OCI-M2 (cell line): ENCODE measurements around the gene SLC12A8.

ENCODE experiments used
- DNase-seq: peaks from one replicate; lab custom pipeline; 2025; ENCODE audit not compliant: unreplicated experiment; lab: John Stamatoyannopoulos, UW

SLC12A8 gene

DNA sequence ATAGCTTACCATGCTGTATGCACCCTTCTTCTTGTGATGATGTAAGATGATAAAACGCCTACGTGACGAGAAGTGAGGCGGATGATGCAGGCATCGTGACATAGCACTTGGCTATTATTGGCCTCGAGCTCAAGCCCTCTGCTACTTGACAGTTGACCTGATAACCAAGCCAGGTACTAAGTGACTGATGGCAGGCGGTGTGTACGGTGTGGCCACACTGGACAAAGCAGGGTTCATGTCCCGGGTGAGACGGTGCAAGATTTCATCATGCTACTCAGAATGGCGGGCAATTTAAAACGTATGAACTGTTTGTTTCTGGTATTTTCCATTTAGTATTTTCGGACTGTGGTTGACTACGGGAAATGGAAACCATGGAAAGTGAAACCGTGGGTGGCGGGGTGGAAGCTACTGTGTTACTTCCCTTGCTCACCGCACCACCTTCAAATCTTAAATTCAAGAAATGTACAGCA, 57.7 kb downstream of the SLC12A8 start:
- no peak for DNase-seq

DNA sequence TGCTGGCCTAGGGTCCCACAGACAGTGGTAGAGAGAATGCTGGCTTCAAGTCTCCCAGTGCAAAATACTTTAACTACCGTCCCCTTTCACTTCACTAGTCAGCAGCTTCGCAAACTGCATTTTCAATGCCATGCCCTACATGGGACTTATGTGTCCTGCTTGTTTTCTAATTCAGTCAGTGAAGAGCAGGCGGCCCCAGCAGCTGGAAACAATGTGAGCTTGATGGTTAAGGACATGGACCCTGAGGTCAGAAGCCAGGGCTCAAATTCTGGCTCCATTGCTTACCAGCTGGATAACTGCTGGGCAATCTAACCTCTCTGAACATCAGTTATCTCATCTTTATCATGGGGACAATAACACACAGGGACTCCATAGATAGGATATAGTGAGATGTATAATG, 58.4 kb downstream of the SLC12A8 start:
- no peak for DNase-seq

DNA sequence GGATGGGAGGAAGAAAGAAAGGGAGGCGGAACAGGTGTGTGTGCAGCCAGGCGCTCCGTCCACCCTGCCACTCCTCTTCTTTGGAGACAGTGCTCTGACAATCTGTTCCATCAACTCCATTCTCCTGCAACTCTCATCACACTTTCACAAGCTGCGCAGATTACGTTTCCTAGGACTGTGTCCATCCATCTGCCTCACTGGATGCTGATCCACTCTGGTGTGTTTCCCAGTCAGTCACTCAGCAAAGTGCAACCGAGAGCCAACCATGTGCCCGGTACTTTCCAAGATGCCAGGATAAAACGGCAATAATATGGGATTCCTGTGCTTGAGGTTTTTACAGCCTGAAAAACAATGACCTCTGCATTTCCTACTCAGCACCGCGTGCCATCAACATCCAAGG, 59.6 kb downstream of the SLC12A8 start:
- DNase-seq = no peak

DNA sequence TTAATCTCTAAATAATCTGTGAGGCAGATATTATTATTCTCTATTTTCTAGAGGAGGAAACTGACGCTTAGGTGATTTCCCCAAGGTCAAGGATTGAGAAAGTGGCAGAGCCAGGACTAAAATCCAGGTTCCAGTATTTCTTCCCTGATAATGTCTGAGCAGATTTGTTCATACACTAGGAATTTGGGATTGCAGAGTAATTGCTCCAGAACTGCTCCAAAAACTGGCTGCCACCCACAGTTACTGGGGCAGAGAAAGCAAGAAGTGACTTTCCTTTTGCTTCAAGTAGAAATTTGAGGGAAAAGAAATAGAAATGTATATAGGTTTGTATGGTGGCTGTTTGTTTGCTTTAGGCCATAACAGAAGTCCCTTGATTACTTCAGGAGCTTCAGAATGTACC, 60.6 kb downstream of the SLC12A8 start:
- no peak for DNase-seq

DNA sequence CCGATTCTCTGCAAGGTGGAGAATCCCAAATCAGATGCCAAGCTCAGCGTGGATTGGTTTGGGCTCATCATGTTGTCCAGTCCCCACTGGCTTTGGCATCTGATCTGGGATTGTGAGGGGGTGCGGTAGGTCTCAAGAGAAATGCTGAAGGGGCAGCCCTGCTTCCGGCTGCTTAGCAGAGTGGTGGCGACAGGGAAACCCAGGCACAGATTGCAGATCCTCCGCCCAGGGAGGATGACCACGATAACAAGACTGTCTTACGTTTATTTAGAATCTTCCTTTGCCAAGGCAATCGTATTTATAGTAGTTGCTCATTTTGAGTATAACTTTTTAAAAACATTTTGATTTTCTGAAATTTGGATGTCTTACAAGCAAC, 61.1 kb downstream of the SLC12A8 start:
- no peak for DNase-seq

DNA sequence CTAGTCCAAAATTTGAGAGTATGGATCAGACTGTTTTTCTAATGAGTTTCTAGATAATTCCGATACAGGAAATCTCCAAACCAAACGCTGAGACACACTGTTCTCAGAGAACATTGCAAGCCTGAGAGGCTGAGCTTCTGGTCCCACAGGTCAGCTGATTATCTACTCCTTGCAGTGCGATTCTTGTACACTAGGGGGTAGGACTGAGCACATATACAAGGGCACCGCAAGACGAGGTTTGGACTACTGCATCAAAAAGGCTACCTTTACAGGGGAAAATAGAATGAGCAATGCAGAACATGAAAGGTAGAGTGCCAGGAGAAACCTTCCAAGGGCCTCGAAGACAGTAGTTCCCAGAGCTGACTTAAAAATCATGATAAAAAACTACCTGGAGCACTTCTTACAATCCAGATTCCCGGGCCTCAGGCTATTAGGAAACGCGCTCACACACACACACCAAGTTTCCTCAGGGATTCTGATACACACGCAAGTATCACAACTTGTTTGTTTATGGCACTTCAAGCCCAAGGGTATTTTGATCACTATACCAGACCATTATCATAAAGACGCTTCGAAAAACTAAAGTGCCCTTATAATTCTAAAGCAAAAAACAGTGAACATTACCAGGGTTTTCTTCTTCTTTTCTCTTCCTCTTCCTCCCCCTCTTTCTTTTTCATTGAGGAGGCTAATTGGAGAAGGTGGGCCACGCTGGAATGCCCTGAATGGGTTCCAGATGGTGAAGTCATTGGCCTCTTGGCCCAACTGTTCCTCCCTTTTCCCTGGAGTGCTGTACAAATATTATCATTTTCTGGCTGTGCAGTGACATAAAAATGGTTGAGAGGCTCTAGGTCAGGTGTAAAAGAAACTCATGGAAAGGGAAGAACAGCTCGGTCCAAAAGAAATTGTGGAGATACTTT, 61.8 kb downstream of the SLC12A8 start:
- DNase-seq = no peak

DNA sequence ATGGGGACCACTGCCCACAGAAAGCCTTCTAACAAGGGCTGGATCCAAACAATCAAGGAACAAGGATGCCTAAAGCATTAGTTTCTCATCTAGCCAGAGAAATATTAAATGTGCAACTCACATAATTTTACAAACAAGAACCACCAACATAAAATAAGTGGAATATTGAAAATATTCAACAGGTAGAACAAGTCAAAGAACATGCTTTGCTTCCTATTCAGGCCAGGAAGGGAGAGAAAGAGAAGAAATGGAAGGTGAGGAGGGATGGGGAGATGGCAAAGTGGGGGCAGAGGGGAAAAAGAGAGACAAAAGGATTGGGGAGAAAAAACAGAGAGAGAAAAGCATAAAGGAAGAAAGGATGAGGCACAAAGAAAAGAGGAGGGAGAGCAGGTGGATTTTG, 63.1 kb downstream of the SLC12A8 start:
- no peak for DNase-seq

DNA sequence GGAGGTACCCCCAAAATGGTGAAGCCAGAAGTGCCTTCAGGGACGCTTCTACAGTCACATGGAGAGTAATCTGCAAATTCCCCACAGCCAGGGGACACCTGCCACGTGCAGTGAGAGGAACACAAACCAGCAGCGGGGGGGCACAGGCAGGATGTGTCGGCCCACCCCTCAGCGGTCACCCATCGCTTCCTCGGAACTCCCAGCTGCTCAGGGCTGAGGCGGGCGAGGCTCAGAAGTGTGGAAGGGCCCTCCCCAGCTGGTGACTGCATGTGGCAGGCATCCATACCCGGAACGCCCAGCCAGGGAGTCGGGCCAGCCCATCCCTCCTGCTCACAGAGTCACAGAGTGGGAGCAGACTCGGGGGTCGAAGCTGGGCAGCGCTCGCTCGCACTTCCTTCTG, 63.7 kb downstream of the SLC12A8 start:
- DNase-seq = no peak

DNA sequence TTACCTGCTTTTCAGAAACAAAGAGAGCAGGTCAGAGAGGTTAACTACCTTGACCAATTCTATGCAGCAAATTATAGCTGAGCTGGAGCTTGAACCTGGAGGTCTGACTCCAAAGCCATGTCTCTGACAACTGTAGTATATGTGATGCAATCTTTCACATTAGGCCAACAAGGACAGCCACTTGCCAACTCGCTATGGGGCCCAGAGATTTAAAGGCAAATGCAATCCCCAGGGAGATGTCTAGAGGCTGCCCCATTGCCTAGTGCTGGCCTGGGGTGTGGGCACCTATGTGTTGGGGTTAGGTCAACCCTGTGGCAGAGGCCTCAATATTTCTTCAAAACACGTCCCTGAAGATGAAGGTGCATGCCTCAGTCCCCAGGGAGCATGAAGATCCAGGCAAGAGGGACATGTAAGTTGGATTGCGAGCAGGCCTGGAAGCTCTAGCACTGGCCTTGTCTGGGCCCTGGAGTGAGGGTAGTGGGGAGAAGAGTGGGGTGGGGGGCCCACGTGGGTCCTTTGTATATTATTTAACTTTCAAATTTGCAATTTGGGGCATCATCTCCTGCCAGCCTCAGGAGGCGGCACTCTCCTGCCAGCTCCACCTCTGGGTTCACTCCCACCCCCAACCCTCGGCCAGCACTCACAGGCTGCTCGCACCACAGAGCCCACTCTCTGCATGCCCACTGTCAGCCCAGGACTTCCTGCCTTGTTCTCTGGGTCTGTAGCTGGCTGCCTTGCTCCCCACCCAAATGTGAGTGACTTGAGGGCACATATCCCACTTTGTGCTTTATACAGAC, 64.3 kb downstream of the SLC12A8 start:
- no peak for DNase-seq

DNA sequence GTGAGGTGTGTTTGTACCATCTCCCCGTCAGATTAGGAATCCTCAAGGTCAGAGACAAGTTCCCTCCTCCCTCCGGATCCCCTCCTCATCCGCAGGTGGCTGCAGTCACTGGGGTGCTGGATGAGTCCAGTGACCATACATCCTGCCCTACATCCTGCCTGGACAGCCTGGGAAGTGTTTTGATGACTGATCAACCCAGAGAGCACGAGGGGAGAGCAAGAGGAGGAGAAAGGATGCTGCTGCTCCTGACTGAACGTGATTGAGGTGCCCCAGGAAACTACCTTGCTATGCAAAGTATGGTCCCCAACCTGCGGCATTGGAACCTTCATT, 65.1 kb downstream of the SLC12A8 start:
- no peak for DNase-seq

DNA sequence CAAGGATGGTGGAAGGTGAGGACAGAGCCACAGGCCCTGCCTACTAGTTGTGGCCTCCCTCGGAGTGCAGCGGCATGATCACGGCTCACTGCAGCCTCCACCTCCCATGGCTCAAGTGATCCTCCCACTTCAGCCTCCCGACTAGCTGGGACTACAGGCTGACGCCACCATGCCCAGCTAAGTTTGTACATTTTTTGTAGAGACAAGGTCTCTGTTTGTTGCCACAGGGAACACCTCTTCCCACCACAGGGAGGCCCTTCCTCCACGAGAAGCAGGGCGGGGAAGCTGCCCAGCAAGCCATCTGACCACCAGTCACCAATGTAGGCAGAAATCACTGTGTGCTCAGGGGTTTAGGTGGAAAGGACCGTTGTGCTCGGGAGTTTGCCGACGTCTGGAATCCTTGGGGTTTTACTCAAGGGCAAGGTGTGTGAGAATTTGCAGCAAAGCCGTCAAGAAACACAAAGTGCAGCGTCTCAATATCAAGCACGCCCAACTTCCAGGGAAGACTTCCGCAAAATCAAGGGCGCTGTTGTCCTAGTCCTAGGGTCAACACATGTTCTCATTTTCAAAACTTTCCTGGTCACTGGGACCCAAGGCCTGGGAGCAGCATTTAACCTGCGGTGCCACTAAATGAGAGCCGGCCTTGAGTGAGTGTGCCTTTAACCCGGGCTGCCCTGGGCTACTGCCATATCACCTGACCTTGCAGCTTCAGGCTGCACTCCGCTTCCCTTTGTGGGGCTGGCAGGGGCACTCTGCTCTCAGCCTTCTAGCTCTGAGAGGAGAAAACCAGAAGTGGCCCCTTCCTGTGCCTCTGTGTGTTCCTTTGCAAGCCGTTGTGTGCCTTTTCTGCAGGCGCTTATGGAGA, 65.7 kb downstream of the SLC12A8 start:
- no peak for DNase-seq

DNA sequence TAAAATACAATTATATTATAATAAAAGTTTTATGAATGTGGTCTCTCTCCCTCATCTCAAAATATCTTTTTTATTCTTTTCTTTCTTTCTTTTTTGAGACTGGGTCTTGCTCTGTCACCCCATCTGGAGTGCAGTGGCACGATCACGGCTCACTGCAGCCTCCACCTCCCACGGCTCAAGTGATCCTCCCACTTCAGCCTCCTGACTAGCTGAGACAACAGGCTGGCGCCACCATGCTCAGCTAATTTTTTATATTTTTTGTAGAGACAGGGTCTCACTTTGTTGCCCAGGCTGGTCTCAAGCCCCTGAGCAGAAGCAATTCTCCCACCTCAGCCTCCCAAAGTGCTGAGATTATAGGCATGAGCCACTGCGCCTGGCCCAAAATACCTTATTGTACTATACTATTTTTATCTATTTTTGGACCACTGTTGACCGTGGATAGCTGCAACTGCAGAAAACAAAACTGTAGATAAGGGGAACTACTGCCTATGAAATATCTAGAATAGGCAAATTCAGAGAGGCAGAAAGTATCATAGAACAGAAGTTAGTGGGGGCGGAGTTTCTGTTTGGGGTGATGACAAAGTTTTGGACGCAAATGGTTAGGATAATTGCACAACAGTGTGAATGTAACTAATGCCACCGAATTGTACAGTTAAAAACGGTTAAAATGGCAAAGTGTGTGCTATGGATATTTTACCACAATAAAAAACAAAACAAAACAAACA, 66.6 kb downstream of the SLC12A8 start:
- no peak for DNase-seq

DNA sequence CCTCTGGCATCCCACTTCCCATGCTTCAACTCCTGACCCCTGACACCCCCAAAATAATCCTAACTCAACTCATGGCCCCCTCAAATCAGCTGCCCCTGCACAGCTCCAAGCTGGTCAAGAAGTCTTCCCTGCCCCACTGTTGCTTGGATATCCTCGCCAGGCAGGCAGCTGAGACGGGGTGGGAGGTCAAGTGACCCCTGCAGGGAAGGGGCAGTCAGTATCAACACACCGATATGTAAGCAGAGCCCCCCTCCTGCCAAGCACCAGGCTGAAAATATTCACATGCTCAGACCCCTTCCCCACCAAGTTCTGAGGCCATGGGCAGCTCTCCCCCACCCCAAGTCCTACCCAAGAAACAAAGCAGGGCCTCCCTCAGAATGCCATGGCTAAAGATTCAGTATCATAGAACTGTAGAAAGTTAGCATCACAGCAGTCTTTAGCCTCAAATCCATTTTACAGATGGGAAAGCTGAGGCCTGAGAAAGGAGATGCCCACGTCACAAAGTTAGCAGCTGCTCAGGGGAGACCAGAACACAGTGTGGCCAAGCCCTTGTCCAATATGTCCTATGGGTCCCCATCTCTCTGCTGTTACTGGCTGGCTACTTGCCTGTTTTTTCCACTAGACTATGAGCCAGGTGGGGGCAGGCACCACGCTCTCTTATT, 67.8 kb downstream of the SLC12A8 start:
- no peak for DNase-seq

DNA sequence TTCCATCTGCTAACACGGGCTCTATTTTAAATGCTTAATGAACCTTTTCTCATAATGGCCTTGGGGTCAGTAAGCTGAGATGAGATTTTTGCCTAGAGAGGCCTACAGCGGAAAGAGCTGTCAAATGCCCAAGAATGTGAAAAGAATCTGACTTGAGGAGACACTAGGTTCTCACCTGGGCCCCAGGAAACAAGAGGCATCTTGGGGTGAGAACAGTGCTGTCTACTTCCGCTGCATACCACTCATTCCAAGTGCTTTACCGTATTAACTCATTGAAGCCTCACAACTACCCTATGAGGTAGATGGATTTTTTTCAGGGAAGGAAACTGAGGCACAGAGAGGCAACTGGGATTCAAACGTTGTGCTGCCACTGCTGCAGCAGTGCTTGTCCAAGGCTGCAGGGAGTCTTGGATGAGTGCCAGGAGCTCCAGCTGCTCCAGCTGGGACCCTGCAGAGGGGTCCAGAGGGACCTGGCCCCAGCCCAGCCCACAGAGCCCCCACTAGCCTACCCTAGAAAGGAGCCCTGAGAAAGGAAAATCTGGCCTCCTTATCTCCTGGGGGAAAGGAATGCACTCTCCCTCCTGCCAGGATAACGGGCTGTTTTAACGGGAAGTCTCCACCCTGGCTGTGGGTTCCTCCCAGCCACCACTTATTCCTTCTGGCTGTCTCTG, 68.4 kb downstream of the SLC12A8 start:
- DNase-seq = no peak

DNA sequence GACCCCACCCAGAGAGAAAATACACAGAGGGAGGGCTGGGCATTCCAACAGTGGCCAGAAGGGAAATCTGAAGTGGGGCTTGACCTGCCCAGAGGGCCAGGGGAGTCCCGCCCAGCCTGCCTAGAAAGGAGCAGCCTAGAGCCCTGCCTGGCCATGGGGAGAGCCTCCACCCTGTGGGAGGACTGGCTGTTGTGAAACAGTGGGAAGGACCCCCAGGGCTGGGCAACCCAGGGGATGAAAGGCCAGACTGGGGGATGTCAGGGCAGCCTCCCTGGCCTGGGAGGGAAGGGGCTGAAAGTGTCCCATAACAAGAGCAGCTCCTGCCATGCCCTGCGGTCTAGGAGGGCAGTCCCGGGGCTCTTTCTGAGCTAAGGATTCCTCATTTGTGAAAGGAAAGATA, 69.0 kb downstream of the SLC12A8 start:
- DNase-seq = no peak

DNA sequence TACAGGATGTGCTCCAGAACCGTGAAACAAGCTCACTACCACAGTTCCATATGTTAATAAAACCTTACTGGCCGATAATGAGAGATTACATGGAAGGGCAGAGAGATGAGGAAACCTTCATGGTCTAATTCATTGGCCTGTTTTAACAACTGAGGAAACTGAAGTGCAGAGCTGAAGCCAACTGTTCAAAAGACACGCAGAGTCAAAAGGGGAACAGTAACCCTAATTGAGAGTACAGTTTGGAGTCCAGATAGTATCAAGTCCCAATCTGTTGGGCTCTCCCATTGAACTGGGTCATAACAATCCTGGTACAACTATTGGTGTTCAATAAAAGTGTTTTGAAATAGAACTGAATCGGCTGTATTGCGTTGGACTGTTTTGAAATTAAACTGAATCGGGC, 69.6 kb downstream of the SLC12A8 start:
- DNase-seq = no peak

DNA sequence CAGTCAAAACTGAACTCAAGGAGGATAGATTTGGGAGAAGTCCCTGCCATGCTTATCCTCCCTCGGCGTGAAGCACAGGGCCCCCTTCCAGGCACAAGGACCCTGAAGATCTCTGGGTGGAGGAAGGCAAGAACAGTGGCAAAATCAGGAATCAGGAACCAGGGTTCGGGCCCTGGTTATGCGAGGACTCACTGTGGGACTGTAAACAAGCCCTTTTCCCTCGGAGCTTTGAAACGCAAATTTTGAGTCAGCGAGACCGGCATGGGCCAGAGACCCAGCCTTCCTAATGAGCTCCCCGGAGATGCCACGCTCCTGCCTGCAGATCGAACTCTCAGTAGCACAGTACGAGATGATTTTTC, 70.1 kb downstream of the SLC12A8 start:
- DNase-seq = no peak

DNA sequence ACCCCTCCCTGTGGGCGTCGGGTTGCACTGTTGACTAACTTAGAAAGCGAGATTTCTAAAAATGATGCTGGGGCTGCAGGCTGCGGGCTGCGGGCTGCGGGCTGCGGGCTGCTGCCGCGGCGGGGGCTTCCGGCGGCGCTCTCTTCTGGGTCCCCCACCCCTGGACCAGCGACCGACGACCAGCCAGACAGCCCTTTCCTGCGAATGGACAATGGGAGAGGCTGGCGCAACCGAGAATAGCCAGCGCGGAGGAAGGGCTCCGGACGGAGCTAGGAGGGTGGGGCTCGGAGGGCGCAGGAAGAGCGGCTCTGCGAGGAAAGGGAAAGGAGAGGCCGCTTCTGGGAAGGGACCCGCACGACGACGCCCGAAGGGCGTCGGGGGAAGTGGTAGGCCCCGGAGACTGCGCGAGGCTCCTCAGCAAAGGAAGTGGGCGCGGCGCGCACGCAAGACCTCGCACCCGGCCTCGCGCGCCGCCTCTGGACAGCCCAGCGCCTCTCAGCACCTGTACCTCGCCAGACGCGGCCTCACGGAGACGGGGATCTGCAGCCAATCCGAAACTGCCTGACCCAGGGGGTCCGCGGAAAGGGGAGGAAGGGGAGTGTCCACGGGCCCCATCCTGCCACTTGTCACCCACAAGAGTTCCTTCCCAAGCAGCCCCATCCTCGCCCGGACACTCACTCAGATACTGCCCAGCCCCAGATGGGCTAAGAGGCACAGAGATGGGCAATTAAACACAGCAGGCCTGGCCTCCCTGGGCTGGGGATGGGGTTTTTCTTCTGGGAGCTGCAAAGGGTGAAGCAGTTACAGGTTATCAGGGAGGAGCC, 70.7 kb downstream of the SLC12A8 start:
- no peak for DNase-seq
